Measurements from ENCODE around the gene E2F2.

E2F2 gene

GRCh38 chr1:23481026-23481597, 49.9 kb downstream of the E2F2 start:
- DNase-seq: peak; percentile 31

DNA sequence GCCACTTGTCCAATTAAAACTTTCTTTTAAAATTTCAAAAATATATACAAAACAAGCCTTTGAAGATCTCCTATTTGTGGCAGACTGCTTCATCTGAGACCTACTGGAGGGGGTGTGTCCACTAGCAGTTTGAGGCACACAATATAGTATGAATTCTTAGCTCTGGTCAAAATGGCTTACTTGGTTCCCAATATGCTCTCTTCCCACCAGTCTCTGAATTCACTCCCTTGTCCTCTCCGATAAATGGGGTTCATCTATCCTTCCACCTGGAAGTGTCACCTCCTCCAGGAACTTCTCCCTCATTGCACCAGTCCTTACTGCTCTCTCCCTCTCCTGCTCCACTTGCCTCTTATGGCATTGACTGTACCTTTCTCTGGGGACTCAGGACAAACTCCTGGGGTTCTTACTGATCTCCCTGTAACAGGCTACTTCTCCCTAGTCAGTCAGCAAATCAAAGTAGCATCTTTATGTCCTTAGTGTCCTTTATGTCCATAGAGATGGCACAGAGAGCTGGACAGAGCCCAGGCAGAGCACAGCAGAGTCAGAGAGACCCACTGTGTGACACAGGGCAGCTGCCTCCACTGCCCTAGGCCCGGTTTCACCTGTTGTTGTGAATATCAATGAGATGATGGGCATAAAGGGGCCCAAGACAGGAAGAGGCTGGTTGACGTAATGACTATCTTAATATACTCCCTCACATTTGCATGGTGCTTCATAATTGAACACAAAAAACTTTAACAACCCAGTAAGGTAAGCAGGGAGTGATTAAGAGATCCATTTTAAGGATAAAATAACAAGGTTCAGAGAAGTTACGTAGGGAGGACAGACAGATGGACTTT, 50.6 kb downstream of the E2F2 start:
- DNase-seq: no peak

- DNase-seq: no peak
These were observed 51.4 kb downstream of the E2F2 start for GRCh38 chr1:23479666-23479941.

DNA sequence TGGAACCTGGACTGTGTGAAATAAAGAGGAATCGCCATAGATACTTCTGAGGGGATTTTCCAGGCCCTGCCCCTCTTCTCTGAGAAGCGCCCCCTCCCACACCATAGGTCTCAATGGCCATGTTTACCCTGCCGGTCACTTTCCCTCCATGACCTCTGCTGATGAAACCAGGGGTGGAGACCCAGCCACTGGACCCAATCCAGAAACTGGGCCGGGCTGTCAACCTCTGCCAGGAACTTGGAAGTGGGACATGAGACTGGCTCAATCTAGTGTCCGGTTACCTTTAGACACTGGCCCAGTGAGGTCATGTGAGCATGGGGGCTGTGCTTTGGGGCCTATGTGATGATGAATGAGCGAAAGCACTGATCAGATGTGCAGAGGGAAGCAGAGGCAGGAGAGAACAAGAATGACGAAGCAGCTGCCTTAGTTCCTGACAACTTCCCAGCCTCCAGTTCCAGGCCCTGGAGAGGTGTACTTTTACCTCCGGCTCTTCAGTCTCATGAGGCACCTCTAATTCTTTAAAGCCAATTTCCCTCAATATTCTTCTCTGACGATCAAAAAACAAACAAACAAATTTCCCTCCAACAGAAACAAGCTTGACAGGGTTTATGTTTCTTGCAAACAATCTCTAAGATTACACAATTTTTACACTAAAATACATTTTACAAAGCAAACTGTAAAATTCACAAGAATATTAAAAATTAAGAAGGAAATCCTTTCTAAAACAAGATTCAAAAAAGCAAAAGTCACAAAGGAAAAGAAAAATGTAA, 52.0 kb downstream of the E2F2 start:
- no peak for DNase-seq

DNA sequence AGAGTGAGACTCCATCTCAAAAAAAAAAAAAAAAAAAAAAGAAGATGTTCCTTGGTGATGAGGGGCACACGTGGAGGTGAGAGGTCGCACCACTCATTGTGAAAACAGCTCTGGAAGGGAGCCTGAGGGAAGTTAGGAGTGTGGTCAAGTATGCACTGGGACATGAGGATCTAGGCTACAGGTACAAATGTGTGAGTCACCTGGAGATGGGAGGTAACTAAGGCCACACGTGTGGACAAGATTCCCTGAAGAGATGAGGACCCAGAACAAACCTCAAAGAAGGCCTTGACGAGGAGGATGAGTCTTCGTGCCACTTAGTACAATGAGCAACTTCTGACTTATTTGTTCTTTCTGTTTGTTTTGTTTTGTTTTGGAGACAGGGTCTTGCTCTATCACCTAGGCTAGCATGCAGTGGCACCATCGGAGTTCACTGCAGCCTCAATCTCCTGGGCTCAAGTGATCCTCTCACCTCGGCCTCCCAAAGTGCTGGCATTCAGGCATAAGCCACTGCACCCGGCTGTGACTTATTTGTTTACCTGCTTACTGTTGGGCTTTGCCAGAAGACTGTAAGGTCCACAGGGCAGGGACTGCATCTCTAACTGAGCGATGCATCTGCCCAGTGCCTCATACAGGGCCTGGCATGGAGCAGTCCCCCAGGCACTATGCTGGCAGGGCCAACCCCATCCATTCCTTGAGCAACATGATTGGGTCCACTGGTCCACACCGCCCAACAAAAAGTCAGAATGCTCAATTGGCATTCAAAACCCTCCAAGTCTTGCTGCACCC, 53.5 kb downstream of the E2F2 start:
- no peak for DNase-seq

- no peak for DNase-seq
These were observed 55.4 kb downstream of the E2F2 start for GRCh38 chr1:23475641-23476040.

GRCh38 chr1:23475134-23475628, 55.9 kb downstream of the E2F2 start:
- no peak for DNase-seq

- DNase-seq: no peak
These were observed 57.8 kb downstream of the E2F2 start for GRCh38 chr1:23473037-23473800.

GRCh38 chr1:23472351-23473036, 58.5 kb downstream of the E2F2 start:
- DNase-seq: no peak

GRCh38 chr1:23471473-23472075, 59.5 kb downstream of the E2F2 start:
- DNase-seq: no peak

DNA sequence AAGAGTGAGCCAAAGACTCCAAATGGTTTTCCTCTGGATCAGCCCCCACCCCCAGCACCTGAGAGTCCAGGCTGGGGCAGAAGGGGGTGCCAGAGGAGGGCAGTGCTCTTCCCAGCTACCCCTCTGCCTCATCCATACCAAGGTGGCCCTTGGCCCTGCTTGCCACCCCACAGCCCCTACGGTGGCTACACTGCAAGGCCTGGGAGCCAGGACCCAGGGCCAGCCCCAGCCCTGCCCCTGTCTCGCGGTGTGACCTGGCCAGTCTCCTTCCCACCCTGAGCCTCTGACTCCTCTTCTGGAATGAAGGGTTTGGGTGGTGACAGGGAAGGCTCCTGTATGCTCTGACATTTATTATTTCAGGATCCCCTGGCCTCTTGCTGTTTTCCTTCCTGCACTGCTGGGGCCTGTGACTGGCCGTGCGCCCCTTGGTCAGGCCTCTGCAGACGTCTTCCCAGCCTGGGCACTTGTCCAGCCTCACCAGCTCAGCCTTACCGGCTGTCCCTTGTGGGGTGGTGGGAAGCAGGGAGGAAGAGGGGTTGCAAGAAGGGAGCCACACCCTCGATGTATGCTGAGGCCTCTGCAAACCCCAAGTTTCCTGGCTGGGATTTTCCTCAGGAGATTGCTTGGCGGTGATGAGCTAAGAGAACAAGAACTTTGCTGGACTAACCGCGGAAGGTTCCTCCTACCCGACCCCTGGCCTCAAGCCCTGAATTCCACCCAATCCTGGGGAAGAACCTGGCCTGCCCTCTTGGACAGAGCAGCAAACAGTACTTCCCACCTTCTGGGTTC, 60.6 kb downstream of the E2F2 start:
- no peak for DNase-seq

DNA sequence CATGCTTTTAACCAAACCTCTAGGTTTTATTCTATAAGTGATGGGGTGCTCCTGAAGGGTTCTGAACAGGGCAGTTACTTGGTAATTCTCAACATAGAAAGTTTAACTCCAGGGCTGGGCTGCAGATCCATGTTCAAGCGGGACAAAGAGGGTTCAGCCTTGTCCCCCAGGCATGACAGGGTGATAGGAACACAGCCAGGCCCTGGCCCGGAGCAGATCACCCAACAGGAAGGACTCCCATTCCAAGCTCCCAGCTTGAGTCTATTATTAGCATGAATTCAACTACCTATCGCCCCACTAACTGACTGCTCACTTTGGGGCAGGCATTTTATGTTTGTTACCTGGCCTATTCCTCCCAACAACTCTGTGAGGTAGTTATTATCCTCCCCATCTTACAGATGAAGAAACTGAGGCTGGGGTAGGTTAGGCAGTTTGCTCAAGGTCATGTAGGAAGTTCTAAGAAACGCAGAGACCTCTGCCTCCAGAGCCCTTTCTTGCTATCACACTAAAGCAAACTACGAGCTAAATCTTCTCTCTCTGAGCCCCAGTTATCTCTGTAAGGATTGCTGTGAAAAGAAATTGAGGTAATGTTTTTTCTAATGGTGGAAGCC, 61.6 kb downstream of the E2F2 start:
- no peak for DNase-seq

DNA sequence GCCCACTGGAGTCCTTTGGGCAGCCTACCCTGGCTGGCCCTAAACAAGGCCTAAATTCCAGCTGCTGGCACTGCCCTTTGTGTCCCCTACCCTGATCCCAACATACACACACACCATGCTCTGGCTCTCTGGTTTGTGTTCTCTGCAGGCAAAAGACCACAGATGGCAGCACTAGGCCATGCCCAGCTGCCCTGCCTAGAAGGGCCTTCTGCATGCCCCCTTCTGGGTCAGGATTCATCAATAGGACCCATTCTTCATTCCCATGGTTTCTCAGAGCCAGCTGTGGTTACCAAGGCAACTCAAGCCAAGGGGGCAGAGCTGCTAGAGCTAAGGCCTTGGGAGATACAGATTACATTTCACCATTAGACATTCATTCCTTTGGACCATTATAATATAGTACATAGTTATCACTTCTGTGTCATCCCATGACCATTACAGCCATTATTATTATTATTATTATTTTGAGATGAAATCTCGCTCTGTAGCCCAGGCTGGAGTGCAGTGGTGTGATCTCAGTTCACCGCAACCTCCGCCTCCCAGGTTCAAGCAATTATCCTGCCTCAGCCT, 64.5 kb downstream of the E2F2 start:
- no peak for DNase-seq

DNA sequence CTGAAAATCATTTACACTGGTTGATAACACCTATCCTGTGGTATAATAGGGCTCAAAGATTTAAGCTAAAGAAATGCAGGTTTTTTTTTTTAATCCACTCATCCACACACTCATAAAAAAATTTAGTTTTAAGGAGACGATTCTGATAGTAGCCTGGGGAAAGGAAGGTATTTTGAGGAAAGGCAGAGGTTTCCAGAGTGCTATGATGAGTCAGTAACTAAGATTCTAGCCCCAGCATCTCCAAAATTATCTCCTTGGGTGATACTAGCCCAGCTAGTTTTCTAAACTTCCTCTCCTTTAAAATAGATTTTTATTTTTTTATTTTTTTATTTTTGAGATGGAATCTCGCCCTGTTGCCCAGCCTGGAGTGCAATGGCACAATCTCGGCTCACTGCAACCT, 67.7 kb downstream of the E2F2 start:
- no peak for DNase-seq

GRCh38 chr1:23462766-23463165, 68.3 kb downstream of the E2F2 start:
- no peak for DNase-seq

DNA sequence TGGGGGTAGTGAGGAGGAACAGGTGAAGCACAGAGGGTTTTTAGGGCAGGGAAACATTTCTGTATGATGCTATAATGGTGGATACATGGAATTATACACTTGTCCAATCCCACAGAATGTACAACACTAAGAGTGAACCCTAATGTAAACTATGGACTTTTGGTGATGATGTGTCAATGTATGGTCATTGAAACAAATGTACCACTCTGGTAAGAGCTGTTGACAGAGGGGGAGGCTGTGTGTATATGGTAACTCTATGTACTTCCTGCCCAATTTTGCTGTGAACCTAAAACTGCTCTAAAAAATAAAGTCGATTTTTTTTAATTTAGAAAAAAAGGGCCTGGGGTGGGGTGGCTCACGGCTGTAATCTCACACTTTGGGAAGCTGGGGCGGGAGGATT, 70.0 kb downstream of the E2F2 start:
- DNase-seq: no peak

- DNase-seq: no peak
These were observed 70.5 kb downstream of the E2F2 start for GRCh38 chr1:23460519-23460918.

DNA sequence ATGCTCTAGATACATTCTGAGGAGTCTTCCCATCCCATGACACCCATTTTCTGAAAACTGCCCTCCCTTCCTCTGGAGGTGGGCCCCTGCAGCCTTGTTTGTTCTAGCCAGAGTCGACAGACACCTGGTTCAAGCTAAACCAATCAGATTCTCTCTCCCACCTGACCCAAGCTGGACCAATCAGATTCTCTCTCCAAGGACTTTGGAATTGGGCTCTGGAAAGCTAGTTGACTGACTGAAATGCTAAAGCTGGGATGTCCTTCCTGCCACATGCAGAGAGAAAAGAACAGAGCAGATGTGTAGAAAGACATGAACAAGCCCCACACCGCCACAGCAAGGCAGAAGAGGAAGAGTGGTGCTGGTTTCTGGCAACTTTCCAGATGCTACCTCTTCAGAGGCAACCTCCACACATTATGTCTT, 71.7 kb downstream of the E2F2 start:
- DNase-seq: no peak
